ENCODE measurements around the gene EVA1A.

DNA sequence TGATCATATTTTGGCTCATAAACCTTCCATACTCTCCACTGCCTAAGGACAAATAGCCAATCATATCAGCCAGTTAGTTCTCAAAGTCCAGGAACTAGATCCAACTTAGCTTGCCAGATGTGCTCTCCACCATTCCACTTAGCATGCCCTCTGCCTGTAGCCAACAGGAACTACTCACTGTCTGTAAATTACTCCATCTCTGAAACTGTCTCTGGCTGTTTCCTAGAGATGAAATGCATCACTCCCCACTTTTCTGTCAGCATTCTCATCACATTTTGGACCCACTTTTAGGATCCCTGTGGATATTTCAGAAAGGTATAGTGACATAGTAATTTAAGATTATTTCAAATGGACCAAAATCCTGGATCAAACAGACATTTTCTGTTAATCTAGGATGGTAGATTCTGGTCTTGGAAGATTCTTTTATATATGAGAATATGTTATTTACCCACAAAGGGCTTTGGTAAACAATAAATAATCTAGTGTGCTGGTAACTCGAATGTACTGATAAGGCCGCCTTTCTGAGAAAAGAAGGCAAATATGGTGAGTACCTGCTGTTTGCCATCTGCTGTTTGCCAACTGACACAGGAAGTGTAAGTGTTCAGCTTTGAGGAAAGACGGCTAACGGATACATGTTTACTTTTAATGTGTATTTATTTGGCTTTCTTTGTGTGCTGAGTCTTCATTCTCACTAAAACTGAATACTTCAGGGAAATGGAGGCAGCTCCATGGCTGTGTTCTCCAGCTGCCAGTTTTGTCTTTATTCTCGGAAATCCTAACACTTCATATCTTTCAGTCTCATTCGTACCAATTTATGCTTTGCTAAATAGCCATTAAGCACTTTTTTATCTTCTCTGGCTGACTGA, 79.5 kb downstream of the EVA1A start:
- TF ChIP-seq, protein P1, sequence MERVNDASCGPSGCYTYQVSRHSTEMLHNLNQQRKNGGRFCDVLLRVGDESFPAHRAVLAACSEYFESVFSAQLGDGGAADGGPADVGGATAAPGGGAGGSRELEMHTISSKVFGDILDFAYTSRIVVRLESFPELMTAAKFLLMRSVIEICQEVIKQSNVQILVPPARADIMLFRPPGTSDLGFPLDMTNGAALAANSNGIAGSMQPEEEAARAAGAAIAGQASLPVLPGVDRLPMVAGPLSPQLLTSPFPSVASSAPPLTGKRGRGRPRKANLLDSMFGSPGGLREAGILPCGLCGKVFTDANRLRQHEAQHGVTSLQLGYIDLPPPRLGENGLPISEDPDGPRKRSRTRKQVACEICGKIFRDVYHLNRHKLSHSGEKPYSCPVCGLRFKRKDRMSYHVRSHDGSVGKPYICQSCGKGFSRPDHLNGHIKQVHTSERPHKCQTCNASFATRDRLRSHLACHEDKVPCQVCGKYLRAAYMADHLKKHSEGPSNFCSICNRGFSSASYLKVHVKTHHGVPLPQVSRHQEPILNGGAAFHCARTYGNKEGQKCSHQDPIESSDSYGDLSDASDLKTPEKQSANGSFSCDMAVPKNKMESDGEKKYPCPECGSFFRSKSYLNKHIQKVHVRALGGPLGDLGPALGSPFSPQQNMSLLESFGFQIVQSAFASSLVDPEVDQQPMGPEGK (tag by site-specific recombination; IDR thresholded peaks at IDR 0.05) = no peak
- TF ChIP-seq, protein P2, sequence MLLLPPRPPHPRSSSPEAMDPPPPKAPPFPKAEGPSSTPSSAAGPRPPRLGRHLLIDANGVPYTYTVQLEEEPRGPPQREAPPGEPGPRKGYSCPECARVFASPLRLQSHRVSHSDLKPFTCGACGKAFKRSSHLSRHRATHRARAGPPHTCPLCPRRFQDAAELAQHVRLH (tag by site-specific recombination; IDR thresholded peaks at IDR 0.05) = no peak
- TF ChIP-seq, protein P3, sequence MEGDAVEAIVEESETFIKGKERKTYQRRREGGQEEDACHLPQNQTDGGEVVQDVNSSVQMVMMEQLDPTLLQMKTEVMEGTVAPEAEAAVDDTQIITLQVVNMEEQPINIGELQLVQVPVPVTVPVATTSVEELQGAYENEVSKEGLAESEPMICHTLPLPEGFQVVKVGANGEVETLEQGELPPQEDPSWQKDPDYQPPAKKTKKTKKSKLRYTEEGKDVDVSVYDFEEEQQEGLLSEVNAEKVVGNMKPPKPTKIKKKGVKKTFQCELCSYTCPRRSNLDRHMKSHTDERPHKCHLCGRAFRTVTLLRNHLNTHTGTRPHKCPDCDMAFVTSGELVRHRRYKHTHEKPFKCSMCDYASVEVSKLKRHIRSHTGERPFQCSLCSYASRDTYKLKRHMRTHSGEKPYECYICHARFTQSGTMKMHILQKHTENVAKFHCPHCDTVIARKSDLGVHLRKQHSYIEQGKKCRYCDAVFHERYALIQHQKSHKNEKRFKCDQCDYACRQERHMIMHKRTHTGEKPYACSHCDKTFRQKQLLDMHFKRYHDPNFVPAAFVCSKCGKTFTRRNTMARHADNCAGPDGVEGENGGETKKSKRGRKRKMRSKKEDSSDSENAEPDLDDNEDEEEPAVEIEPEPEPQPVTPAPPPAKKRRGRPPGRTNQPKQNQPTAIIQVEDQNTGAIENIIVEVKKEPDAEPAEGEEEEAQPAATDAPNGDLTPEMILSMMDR (tag by site-specific recombination; IDR thresholded peaks at IDR 0.05) = no peak
- TF ChIP-seq ZNF324 (tag by site-specific recombination; IDR thresholded peaks at IDR 0.05) (no peak), ZNF311 (tag by site-specific recombination; IDR thresholded peaks at IDR 0.05; ENCODE audit: borderline replicate concordance) (no peak), TCF7L2 (IDR thresholded peaks at IDR 0.05; ENCODE audit: borderline replicate concordance, low read depth, low read length) (no peak), ZNF521 (tag by site-specific recombination; IDR thresholded peaks at IDR 0.05) (no peak), ZNF146 (tag by site-specific recombination; IDR thresholded peaks at IDR 0.05) (no peak)
- TF ChIP-seq, protein P4, sequence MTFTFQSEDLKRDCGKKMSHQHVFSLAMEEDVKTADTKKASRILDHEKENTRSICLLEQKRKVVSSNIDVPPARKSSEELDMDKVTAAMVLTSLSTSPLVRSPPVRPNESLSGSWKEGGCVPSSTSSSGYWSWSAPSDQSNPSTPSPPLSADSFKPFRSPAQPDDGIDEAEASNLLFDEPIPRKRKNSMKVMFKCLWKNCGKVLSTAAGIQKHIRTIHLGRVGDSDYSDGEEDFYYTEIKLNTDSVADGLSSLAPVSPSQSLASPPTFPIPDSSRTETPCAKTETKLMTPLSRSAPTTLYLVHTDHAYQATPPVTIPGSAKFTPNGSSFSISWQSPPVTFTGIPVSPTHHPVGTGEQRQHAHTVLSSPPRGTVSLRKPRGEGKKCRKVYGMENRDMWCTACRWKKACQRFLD (tag by site-specific recombination; IDR thresholded peaks at IDR 0.05) = no peak
- TF ChIP-seq, protein P5, sequence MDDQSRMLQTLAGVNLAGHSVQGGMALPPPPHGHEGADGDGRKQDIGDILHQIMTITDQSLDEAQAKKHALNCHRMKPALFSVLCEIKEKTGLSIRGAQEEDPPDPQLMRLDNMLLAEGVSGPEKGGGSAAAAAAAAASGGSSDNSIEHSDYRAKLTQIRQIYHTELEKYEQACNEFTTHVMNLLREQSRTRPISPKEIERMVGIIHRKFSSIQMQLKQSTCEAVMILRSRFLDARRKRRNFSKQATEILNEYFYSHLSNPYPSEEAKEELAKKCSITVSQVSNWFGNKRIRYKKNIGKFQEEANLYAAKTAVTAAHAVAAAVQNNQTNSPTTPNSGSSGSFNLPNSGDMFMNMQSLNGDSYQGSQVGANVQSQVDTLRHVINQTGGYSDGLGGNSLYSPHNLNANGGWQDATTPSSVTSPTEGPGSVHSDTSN (CRISPR knock-in tag; IDR thresholded peaks at IDR 0.05) = no peak
- TF ChIP-seq, protein P6, sequence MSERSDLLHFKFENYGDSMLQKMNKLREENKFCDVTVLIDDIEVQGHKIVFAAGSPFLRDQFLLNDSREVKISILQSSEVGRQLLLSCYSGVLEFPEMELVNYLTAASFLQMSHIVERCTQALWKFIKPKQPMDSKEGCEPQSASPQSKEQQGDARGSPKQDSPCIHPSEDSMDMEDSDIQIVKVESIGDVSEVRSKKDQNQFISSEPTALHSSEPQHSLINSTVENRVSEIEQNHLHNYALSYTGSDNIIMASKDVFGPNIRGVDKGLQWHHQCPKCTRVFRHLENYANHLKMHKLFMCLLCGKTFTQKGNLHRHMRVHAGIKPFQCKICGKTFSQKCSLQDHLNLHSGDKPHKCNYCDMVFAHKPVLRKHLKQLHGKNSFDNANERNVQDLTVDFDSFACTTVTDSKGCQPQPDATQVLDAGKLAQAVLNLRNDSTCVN (tag by site-specific recombination; optimal IDR thresholded peaks at IDR 0.05) = no peak
